K562 (cell line): ENCODE data around the gene C16orf92. TPM values are rescaled to one million over a fixed set of nuclear protein-coding genes. Genes with fewer than 3 reads are reported as not detected.
A peak's percentile ranks its signal among the peaks of the same experiment; 100 is the strongest.

Source experiments
- ERF ChIP-seq: fragments of 450-650 bp; formaldehyde crosslinking; IDR thresholded peaks from 2 replicates; pipeline ENCODE4 v1.4.0; 2020; ENCODE audit warnings: mild to moderate bottlenecking, mixed read lengths
- FOXP4 ChIP-seq: sonication (generic); formaldehyde crosslinking; IDR thresholded peaks from 2 replicates; pipeline ENCODE4 v1.8.0; 2022; ENCODE audit warnings: mild to moderate bottlenecking, missing genetic modification reagents, borderline replicate concordance
- GTF3C2 ChIP-seq: IDR thresholded peaks from 3 replicates; pipeline ENCODE4 v1.6.1; 2011; ENCODE audit warnings: borderline replicate concordance, mild to moderate bottlenecking, moderate library complexity; ENCODE audit not compliant: insufficient read length; ENCODE audit errors: extremely low read depth
- HINFP ChIP-seq: fragments of 450-650 bp; conservative IDR thresholded peaks from 2 replicates; pipeline ENCODE4 v1.6.1; 2016; ENCODE audit warnings: missing genetic modification characterization, low read depth, mild to moderate bottlenecking, control low read depth, missing compliant biosample characterization
- PHB ChIP-seq: fragments of 250-450 bp; sonication (Bioruptor Pico); IDR thresholded peaks from 2 replicates; pipeline ENCODE4 v1.5.0; 2021
- SMAD3 ChIP-seq: fragments of 450-650 bp; formaldehyde crosslinking; conservative IDR thresholded peaks from 2 replicates; pipeline ENCODE4 v1.4.0; 2020; ENCODE audit warnings: mild to moderate bottlenecking
- TAF7 ChIP-seq: fragments of 450-650 bp; IDR thresholded peaks from 2 replicates; pipeline ENCODE4 v1.6.1; 2016; ENCODE audit warnings: missing genetic modification characterization, missing compliant biosample characterization
- TFAP4 ChIP-seq: sonication (generic); formaldehyde crosslinking; IDR thresholded peaks from 2 replicates; pipeline ENCODE4 v1.8.0; 2022; ENCODE audit warnings: missing genetic modification reagents, mild to moderate bottlenecking, moderate library complexity, borderline replicate concordance
- ZBTB26 ChIP-seq: fragments of 450-650 bp; formaldehyde crosslinking; IDR thresholded peaks from 2 replicates; pipeline ENCODE4 v1.4.0; 2022; ENCODE audit warnings: missing genetic modification characterization
- ZNF280B ChIP-seq: fragments of 250-450 bp; sonication (Bioruptor Pico); IDR thresholded peaks from 2 replicates; pipeline ENCODE4 v1.5.1; 2021; ENCODE audit warnings: mild to moderate bottlenecking
- ZNF655 ChIP-seq: fragments of 250-450 bp; sonication (Bioruptor Pico); IDR thresholded peaks from 2 replicates; pipeline ENCODE4 v1.5.0; 2021
- ZNF77 ChIP-seq: fragments of 250-450 bp; sonication (Bioruptor Pico); IDR thresholded peaks from 2 replicates; pipeline ENCODE4 v1.5.0; 2020
- ZNF785 ChIP-seq: fragments of 250-450 bp; sonication (Bioruptor Pico); IDR thresholded peaks from 2 replicates; pipeline ENCODE4 v1.4.0; 2020; ENCODE audit warnings: mild to moderate bottlenecking
- ZNF830 ChIP-seq: fragments of 250-450 bp; sonication (Bioruptor Pico); IDR thresholded peaks from 2 replicates; pipeline ENCODE4 v1.5.0; 2021; ENCODE audit warnings: mild to moderate bottlenecking
- polyA plus RNA-seq, 8 experiments: library from polyadenylated mRNA; depleted of rRNA in 4 of 8; stranded (reverse) in 5 of 8; unstranded in 3 of 8; fragments of >200 nt; fragmentation: Nextera tagmentation in 2 of 8; fragmentation: Illumina TruSeq in 1 of 8; extraction: Ambion mirVana in 2 of 8; extraction: Trizol in 1 of 8; gene quantifications; 2 replicates each; pipeline versions ENCODE4 v1.2.1 to v1.2.3, GENCODE V29; 2011 to 2014; ENCODE audit warnings: inconsistent platforms in 1 of 8, missing spikeins in 1 of 8
- total RNA-seq, 7 experiments: library from RNA; depleted of rRNA in 6 of 7; stranded (reverse); fragments of >200 nt in 6 of 7; fragmentation: Illumina TruSeq in 2 of 7; extraction: Trizol in 2 of 7; gene quantifications; 2 replicates each; pipeline versions ENCODE4 v1.2.1 to v1.2.3, GENCODE V29; 2011 to 2021; ENCODE audit warnings: low replicate concordance in 1 of 7

Gene C16orf92
- total and polyA plus RNA-seq, 9 of the 15 experiments (the other 6 are each of a cell fraction or from before 2014, with no cell fraction given): not detected

GRCh38 chr16:29995911-29996765 lies 26.9 kb upstream of the C16orf92 start, which contains the start of gene INO80E (continued):
- no peak for TF ChIP-seq GTF3C2
- TF ChIP-seq PHB: no peak
- TF ChIP-seq TAF7 (tag): peak; percentile 76
- no peak for TF ChIP-seq FOXP4
- no peak for TF ChIP-seq ZBTB26 (CRISPR knock-in tag)
- TF ChIP-seq ZNF785 (CRISPR knock-in tag): no peak
- TF ChIP-seq TFAP4 (CRISPR knock-in tag): peak; percentile 81; the same call in 1 of the 2 replicates
- TF ChIP-seq ZNF77: no peak
- peak; percentile 69 for TF ChIP-seq HINFP (tag)
- TF ChIP-seq ZNF280B: no peak
- TF ChIP-seq ZNF655 (CRISPR knock-in tag): no peak
- 0 out of 2 replicates have a peak, but pooled peaks have one; percentile 14 for TF ChIP-seq ERF (CRISPR knock-in tag)
- TF ChIP-seq ZNF830 (CRISPR knock-in tag): no peak
- TF ChIP-seq SMAD3 (CRISPR knock-in tag): no peak
